Measurements from ENCODE around the gene GABRD.

The GABRD gene

DNA sequence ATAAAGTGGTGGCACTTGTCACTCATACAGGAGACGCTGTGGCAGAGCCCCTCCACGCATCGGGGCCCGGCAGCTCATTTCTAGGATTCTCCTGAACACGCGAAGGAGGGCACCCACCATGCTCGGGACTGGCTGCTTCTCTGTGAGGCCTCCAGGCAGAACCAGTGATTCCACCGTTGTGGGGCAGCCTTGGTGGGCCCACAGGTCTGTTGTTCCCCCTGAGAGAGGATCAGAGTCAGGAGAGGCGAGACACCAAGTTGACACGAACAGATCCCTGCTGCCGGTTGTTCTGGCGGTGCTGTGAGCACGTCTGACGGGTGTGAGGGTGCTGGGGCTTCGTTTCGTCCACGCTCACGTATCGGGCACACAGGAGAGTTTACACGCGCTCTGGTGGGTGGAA is 57.7 kb downstream of the GABRD start:
- no peak for DNase-seq (ENCODE audit: low read depth)

DNA sequence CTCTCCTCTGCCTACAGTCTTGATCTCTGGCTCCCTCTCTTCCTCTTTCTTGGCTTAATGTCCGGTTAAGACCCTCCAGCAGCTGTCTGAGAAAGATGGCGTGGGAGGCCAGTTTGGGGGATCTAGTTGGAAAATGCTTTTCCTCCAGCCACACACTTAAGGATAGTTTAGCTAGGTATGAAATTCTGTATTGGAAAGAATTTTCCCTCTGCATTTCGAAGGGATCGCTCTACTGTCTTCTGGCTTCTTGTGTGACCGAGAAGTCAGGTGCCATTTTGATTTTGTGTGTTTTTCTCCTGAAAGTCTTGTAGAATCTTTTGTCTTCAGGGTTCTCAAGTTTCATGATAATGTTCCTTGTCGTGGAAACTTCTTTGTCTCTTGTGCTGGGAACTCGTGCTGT is 59.0 kb downstream of the GABRD start:
- no peak for DNase-seq (ENCODE audit: low read depth)

DNA sequence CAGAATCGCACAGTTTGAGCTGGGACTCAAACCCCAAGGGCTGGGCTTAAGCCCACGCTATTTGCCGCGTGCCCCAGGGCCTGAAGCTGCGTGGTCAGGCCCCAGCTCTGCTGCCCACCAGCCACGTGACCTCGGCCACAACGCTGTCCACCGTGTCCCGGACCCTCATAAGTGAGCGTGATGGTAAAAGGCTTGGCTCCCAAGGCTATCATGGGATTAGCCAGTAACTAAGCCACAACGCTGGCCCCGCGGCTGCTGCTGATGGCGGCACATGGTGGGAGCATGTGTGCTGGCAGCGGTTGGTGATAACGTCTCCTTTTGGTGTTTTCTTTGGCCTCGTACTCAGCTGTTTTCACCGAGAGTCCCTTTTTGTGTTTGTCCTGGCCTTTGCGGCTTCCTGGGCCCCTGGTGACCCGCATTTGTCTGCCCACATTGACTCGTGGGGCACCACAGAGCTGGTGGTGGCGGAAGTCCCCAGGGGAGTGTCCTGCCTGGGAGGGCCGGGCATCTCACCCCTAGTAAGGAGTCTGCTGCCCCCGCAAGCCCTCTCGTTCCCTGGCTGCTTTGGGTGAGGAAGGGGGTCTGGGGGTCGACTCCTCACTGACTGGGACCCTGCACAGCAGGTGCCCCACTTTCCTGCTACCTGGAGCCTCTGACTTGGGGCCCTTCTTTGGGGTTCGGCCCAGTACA is 60.4 kb downstream of the GABRD start:
- DNase-seq (ENCODE audit: low read depth): no peak

DNA sequence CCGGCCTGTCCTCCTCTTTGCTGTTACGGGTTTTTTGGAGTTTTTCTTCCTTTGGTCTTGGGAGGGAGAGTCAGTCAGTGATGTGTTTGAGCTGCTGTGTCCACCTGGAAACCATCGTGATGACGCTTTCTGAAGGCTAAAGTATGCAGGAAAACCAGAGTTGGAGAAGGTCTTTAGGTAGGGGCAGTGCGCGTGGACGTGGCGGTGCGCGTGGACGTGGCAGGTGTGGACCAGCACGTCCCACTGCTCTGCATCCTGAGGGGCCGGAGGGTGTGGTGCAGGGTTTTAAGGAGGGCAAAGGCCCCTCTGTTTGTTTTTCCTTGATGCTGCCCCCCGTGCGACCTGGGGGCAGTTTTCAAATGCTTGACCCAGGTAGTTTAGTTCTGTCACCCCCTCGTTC is 61.0 kb downstream of the GABRD start:
- DNase-seq (ENCODE audit: low read depth): no peak
